Measurements from ENCODE around the gene STBD1.

GRCh38 chr4:76308548-76308947 lies 2.0 kb downstream of the STBD1 start:
- TF ChIP-seq CTCF (conservative IDR thresholded peaks at IDR 0.05; ENCODE audit: low read length) (no peak), EZH2phosphoT487 (IDR thresholded peaks at IDR 0.05; ENCODE audit: borderline replicate concordance) (no peak)
